ENCODE measurements around the gene PSMD14.
A peak's percentile ranks its signal among the peaks of the same experiment; 100 is the strongest.
"Not testable (repeated sequence)": the region's sequence is repeated elsewhere in the genome, so short reads cannot be mapped to it uniquely, and the experiment has no call there.

The PSMD14 gene

DNA sequence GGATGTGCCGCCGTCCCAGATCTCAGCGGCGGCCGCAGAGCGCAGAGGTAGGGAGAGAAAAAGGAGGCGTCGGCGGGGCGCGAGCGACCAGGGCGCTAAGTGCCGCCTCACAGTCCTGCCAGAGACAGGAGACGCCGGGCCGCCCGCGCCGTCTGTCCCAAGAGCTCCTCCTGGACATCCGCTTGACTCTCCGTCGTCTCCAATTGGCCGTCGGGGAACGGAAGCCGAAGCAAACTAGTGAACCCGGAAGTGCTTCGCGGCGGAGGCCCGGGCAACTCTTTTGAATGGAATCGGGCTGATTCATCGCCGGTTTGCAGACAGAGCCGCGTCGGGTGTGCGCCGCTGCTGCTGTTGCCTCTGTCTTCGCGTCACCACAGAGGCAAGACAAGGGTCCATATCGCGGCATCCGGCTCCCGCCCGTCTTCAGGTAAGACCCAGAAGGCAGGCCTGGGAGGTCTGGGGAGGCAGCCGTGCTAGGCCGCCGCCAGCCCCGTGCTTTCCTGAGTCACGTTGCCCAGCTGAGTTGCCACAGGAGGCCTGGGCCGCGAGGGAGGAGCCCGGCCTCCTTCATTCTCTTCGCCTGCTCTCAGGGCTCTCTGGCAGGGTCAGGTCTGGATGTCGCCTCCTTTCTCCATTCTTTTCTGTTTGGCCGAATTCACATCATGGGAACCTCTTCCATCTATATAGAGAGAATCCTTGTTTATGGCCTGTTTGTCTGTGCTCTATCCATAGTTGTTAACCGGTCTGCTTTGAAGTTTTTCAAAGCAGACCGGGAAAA is at the start of gene PSMD14:
PSMD14 (plus strand) TSS at position 248 of the 778 bp plus-strand sequence. CDS start 10,401 bp downstream, outside the sequence.
- peak; percentile 77 to 89 for DNase-seq

DNA sequence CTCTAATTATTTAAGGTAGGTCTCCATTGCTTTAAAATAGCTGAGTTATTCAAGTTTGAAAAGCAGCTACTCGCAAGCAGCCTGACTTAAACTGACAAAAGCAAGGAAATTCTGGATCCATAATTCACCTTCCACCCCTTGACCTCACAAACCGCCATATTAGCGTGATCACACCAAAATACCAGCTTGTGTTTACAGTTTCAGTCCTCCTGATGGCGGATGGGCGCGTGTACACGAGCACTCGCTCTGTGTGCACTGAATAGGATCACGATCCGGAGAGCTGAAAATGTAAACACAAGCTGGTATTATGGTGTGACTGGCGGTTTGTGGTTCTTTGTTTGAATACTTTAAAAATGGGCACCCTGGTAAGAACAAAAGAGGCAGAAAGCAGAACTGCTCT is 42.4 kb upstream of the PSMD14 start:
- no peak for DNase-seq

DNA sequence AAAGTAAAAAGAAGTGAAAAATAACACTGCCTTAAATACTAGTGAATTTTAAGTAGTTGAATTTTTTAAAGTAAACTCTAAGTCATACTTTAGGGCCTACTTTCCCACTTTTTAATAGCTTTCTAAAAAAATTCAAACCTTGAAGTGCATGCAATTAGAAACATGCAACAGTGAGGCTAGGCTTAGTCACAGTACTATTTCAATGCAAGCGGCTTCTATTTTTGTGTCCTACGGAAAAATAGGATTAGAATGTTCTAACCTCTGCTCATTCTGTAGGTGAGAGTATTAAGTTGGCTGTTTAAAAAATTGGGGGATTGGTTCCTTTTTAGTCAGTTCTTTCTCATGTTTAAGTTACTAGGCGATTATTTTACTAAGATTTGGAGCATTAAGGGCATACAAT is 39.1 kb upstream of the PSMD14 start:
- no peak for DNase-seq

DNA sequence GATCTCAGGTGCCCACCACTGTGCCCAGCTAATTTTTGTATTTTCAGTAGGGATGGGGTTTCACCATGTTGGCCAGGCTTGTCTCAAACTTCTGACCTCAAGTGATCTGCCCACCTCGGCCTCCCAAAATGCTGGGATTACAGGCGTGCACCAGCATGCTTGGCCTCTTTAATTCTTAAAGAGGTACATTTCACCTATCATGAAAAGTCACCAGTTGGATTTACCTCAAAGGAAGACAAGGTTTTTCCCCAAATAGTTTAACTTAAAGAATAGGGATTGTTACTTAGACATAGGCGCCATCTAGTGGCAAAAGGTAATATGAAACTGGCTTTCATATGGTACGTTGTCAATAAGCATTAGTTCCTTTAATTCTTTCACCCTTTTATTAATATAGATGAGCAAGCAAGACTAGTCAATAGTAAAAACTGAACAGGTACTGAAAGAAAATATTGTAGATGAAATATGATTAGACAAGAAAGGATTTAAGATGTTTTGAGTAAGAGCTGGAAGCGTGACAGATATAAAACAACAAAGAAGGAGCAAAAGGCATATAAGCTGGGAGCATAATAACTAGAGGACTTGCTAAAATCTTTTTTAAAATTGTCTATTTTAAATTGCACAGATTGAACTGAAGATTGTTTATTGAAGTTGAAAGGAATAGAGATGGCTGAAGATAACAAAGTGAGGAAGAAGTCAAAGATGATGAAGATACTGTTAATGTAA is 35.0 kb upstream of the PSMD14 start:
- peak; percentile 1 to 52 for DNase-seq

DNA sequence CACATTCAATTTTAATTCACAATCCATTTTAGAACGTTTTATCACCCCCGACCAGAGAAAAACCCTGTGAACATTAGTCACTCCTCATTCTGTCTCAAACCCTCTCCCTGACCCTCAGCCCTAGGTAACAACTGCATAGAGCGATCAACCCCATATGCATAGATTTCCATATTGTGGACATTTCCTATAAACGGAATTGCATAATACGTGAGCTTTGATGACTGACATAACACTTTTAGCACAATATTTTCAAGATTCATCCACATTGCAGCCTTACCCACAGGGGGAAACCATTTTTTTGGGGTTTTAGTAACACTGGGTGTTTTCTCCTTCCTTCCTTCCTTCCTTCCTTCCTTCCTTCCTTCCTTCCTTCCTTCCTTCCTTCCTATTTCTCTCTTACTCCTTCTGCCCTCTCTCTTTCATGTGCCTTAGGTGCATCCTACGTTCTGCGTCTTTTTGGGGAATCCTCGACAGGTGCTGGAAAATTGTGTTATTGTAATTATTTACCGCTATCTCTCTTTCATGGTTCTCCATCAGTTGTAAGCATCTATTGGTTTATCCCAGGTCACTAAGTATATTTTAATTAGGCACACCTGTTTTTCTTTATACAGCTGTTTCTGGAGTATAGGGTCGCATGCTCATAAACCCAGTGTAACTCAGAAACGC is 29.5 kb upstream of the PSMD14 start:
- not testable (repeated sequence) for DNase-seq

DNA sequence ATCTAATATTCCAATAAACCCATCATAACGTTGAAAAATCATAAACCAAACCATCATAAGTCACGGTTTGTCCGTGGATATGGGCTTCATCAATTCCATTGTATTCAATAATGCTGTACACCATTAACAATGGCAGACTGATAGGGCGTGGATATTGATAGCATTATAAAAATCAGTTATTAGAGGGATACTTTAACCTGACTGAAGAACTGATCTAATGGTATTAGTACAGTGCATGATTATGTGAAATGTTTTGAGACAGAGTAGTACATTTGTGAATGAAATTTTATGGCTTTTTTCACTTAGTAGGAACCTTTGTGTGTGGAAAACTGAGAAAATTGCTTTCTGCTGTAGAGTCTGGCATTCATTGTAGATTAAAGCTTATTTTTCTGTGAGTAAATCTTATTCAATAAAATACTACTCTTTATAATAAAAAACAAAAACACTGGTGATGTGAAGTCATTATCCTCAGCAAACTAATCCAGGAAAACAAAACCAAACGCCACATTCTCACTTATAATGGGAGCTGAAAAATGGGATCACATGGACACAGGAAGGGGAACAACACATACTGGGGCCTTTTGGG is 28.9 kb upstream of the PSMD14 start:
- DNase-seq, result not testable (repeated sequence)

DNA sequence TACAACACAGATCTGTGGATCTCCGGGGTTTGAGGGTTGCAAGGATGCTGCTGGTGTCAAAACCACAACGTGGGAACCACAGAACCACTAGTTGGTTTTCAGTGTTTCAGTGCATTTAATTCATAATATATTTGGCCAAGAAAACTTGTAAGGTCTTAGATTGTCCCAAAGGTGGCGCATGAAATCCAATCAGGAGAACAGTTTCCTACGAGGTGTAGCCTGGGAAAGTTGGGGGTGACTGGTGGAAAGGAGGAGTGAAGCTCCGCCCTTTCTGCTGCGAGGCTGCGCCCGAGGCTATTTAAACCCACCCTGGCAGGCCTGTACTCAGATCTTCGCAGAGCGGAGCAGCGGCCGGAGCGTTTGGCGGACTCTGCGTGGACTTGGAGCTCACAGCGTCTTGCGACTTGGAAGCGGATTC is 27.3 kb upstream of the PSMD14 start:
- not testable (repeated sequence) for DNase-seq

DNA sequence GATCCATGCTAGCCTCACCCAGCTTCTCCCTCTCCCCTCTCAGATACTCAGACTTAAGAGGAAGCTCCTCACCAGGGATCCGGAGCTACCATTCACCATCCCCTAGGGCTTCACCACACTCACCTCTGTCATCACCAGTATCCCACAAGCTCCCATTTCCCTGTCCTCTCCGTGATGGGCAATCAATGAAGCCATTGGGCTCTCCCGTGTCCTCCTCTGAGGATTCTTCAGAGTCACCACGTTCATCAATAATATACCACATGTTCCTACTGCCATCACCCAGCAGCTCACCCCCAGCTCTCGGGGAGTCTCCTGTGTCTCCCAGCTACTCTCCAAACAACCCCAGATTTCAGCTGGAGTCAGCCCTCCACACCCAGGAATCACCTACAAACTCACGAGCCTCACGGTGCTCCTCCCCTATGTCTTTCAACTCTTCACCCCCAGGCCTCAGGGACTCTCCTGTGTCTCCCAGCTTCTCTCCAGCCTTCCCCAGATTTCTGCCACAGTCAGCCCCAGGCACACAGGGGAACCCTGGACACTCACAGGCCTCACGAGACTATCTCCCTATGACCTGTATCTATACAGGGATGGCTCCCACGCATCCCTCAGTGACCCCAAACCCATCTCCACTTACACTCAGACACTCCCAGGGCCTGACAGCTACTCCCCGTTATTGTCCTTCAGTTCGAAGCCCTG is 26.5 kb upstream of the PSMD14 start:
- DNase-seq, result not testable (repeated sequence)

DNA sequence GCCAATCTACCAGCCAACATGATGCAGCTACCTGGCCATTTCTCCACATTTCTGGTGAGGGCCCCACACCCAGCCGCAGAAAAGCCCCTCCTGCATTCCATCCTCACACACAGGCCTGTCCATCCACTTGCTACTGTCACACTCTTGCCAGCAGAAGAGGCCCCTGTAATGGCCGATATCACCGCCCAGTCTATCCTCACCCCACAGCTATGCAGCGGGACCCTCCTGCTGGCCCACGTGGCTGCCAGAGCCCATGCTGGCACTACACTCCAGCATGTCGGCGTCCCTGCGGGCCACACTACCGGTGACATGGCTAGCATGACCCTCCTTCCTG is 25.9 kb upstream of the PSMD14 start:
- DNase-seq, result not testable (repeated sequence)

DNA sequence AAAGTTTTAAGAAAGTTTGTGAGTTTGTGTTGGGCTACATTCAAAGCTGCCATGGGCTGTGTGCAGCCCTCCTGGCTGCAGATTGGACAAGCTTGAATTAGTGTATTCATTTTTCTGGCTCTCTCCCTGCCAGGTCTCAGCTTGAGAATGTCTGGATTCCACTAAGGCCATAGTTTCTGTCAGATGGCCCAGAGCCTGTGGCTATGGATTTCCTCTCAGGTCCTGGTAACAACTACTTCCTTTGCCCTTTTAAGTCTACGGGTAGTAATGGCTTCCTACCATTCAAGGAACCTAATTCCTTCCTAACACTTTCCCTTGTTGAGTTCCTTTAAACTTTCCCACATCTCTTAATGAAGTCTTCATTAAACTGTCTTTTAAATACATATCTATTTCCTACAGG is 24.3 kb upstream of the PSMD14 start:
- DNase-seq, result no peak

DNA sequence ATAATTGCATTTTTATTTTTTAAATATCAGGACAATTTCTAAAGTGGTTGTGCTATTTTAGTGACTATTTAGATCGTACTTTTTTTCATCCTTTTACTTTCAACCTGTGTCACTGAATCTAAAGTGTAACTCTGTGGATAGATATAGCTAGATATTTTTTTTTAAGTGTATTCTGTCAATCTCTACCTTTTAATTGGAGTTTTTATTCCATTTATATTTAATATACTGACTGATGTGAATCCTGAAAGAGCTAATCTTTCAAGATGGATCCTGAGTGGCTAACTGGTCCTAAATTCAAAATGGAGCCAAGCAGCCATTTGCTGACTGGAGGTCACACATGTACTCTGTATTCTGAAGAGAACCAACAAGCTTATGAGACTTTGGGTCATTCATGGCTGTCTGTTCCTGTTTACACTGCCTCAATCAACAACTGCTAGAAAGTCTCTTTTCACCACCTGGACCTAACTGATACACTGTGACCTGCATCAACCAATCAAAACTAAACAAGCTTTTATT is 4.6 kb upstream of the PSMD14 start:
- no peak for DNase-seq

DNA sequence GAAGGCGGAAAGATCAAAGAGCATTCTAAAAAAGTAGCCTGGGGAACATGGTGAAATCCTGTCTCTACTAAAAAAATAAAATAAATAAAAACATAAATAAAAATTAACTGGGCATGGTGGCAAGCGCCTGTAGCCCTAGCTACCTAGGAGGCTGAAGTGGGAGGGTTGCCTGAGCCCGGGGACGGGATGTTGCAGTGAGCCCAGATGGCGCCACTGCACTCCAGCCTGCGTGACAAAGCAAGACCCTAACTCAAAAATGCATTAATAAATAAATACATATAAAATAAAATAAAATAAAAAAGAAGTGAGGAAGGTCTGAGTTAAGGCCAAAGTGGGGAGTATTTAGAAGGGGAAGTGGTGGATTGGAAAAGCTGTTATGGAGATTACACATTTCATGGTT is 1.3 kb upstream of the PSMD14 start:
- no peak for DNase-seq

DNA sequence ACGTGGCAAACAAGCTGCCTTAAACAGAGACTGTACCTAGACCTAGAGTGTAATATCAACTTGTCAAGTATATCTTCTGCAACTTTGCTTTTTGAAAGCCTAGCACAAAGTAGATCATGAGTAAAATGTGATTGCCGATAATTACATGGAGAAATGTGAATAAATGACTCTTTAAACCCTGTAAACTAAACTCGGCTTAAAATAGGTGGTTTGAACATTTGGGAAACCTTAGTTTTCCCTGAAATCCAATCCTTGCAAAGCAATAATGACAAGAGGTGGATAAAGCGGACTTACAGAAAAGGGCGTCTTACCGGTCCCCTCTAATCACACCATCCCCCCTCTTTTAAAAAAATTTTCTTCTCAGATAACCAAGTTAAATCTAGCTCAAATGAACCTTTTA is 549 bp upstream of the PSMD14 start:
- peak in 1 of 2 experiments; percentile 12 for DNase-seq

DNA sequence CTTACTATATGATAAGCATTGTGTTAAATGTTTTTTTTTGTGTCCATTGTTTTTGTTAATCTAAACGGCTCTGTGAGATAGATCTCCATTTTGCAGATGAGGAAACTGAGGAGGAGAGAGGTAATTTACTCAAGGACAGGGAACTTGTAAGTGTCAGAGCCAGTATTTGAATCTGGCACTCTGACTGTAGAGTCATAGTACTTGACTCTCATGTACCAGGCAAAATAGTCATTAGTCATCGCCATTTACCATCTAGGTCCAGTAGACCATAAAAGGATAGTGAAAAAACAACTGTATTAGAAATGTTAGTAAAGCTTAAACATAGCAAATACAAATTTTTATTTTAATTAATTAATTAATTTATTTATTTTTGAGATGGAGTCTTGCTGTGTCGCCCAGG is 4.8 kb downstream of the PSMD14 start:
- no peak for DNase-seq

DNA sequence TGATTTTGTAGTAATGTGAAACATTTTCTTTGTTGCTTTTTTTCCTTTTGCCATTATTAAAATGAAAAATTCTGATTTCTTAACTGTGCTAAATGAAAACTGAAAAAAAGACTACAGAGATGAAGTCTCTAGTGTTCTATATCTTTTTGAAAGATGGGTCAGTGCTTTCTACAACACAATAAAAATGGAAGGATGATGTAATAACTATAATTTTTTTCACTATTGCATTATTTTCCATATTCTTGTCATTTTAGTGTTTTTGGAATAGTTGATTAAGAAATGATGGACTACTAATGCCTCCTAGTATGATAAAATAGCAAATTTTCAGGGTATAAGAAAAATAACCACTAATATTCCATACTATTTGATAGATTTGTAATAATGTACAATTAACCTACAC is 7.2 kb downstream of the PSMD14 start:
- no peak for DNase-seq

DNA sequence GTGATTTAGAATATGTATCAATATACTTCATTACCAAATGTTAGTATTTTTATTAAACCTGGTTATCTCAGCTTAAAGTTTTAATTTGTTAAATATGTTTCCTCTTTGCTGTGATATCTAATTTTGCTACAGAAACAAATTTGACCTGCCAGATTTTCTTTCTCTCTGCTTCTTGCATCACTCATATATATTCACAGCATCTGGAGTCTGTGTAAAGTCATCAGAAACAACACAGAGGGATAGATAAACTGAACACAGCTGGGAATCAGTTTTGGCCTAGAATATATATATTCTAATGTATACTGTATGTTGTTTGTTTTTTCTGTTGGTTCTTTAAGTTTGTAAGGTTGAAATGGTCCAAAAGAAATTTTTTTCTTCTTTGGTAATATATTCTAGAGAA is 8.5 kb downstream of the PSMD14 start:
- no peak for DNase-seq

DNA sequence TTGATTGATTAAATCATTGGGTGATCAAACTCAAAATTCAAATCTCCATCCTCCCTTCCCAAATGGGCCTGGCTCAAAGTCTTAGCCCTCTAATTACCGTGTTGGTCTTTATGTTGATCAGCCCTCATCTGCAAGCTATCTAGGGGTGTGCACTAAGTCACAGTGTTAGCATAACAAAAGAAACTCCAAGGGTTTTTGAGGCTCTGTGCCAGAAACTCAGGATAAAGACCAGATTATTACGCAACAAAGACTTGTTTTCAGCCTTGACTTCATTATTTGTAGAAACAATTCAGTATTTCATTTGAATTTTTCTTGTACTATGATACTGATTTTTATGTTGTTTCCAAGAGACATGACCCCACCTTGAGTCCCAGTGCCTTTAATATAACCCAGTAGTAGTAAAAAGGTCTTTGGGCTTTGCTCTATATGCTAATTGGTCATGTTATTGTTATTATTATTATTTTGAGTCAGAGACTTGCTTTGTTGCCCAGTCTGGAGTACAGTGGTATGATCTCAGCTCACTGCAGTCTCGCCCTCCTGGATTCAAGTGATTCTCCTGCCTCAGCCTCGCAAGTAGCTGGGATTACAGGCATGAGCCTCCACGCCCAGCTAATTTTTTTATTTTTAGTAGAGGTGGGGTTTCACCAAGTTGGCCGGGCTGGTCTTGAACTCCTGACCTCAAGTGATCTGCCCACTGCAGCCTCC is 13.9 kb downstream of the PSMD14 start:
- no peak for DNase-seq

DNA sequence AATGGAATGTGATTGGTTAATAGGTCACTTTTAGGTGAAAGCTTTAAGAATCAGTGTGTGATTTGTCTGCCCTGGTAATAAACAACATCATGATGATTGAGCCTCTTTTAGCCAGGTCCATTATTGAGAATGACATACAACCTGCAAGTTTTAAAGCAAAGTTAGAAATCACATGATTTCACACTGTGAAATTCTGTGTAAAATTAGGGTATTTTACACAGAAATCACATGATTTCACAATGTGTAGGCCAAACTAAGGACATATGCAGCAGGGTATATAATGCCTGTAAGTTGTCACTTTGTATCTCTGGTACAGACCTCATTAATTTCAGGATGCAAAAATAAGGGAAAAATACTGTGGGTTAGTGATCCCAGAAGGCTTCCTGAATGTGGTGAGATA is 16.7 kb downstream of the PSMD14 start:
- DNase-seq, result no peak

DNA sequence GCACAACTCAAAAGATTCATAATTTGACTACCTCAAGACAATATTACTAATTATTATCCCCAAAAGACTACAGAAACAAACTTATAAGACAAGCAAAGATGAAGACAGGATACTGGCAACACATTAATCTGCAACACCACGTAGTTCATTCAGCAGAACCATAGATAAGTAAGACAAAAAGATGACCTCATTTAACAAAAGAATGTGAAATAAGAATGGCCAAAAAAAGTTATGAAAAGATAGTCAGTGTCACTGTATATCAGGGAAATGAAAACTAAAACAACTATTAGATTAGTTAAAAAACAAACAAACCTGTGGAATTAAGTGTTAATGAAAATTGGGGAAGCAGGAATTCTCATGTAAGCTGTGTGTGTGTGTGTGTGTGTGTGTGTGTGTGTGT is 19.4 kb downstream of the PSMD14 start:
- DNase-seq, result no peak

DNA sequence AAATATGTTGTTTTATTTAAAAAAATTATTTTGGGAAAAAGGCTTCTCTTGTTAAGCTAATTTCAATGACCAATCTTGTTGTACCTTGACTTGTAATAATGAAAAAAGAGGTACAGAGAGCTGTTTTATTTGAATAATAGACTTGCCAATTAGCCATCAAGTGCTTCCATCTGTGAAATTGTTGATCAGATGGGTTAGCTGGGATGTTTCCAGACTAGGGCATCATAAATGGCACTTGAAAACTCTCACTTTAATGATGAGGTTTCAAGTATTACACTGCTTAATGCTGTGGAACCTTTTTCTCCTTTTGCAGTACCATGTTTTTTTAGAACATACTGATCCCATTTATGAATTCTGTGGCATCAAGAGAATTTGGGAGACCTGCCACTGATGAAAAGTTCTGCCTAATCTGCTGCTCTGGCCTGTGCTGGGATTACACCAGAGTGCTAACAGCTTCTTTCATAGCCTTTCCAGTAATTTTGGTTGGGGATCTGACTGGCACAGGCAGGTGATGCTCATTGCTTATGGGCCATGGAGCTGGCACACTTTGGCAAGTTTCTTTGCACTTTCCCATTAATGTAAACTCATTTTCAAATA is 24.2 kb downstream of the PSMD14 start:
- DNase-seq, result peak; percentile 78 to 94

DNA sequence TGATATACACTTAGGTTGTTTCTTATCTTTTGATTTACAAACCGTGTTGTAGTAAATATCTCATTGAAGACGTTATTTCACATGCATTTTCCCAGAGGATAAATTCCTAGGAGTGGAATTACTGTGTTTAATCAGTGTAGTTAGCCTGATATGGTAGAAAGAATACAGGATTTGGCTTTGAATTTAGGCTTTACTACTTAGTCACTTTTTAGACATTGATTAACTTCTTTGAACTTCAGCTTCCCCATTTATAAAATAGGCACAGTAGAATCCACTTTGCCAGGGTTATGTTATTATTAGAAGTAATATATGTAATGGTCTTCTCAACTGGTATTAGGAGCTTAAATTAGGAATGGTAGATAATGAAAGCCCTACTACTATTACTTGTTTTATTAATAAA is 27.4 kb downstream of the PSMD14 start:
- no peak for DNase-seq

DNA sequence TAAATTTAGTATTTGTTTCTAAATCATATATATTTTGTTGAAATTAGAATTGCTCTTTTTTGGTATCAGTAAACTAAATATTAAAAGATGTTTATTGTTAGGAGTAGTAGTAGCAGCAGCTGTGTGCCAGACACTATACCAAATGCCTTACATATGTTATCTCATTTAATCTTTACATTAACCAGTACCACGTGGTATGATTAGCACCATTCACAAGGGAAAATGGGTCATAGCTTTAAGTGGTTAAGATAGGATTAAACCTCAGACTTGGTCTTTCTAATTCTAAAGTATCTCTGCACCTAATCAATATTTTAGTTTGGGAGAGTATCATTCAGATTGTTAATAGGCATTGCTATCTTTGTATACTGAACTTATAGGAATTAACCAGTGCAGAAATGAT is 29.0 kb downstream of the PSMD14 start:
- DNase-seq, result peak; percentile 30 to 68
